ENCODE results near the gene ITGB4. TPM values are rescaled to one million over a fixed set of nuclear protein-coding genes. Genes with fewer than 3 reads are reported as not detected.

The ITGB4 gene
- total and polyA plus RNA-seq, 2 of the 13 experiments (the other 11 are each of a cell fraction or from before 2014, with no cell fraction given): 6.9 to 14.5 TPM

DNA sequence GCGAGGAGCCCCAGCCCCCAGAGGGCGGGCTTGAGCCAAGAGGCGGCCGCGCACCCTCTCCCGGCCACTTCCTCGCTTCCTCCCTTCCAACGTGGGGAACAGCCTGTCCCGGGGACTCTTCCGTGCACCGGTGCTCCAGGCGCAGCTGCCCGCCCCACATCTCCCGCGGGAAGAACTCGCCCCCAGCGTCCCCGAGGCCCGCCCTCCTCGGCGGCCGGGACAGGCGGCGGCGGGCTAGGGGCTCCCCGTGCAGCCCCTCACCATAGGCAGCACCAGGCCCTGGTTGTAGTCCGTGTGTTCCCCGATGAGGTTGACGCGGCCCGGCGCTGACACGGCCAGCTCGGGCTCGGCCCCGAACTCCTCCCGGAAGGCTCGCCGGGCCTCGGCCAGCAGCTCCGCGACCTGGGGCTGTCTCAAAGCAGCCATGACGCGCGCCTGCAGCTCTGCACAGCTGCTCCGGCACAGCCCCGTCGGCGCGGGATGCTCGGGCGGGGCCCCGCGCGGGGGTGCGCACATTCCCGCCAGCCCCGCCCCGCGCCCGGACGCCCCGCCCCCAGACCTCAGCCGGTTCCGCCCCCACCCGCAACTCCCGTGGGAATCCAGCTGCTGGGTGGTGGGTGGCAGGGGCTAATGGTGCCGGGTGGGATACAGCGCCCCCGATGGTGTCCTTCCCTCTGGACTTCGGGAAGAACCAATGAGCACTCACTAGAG, 43.6 kb downstream of the ITGB4 start, which contains the start of gene GALK1 (continued):
- TF ChIP-seq, protein P1, sequence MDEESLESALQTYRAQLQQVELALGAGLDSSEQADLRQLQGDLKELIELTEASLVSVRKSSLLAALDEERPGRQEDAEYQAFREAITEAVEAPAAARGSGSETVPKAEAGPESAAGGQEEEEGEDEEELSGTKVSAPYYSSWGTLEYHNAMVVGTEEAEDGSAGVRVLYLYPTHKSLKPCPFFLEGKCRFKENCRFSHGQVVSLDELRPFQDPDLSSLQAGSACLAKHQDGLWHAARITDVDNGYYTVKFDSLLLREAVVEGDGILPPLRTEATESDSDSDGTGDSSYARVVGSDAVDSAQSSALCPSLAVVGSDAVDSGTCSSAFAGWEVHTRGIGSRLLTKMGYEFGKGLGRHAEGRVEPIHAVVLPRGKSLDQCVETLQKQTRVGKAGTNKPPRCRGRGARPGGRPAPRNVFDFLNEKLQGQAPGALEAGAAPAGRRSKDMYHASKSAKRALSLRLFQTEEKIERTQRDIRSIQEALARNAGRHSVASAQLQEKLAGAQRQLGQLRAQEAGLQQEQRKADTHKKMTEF (CRISPR knock-in tag; IDR thresholded peaks at IDR 0.05): peak; percentile 3; the same call in 1 of the 2 replicates
- TF ChIP-seq FOXA3 (CRISPR knock-in tag; IDR thresholded peaks at IDR 0.05) (no peak; the same call in 1 of the 2 replicates), SRY (CRISPR knock-in tag; IDR thresholded peaks at IDR 0.05) (peak; percentile 93; the same call in 1 of the 2 replicates), KDM1A (CRISPR knock-in tag; IDR thresholded peaks at IDR 0.05) (0 out of 2 replicates have a peak, but pooled peaks have one; percentile 19), HOXA9 (CRISPR knock-in tag; IDR thresholded peaks at IDR 0.05; ENCODE audit: borderline replicate concordance) (no peak; the same call in 1 of the 2 replicates), WIZ (CRISPR knock-in tag; IDR thresholded peaks at IDR 0.05) (peak; percentile 57; the same call in 1 of the 2 replicates), ISL2 (CRISPR knock-in tag; IDR thresholded peaks at IDR 0.05) (0 out of 2 replicates have a peak, but pooled peaks have one; percentile 14), ZNF556 (CRISPR knock-in tag; IDR thresholded peaks at IDR 0.05; ENCODE audit: borderline replicate concordance) (0 out of 2 replicates have a peak, but pooled peaks have one; percentile 12), ZFP36L2 (CRISPR knock-in tag; IDR thresholded peaks at IDR 0.05) (no peak), ZFAT (CRISPR knock-in tag; conservative IDR thresholded peaks at IDR 0.05) (no peak), GABPB1 (CRISPR knock-in tag; IDR thresholded peaks at IDR 0.05) (peak; percentile 60; the same call in 1 of the 2 replicates), ZNF776 (CRISPR knock-in tag; IDR thresholded peaks at IDR 0.05) (peak; percentile 41; the same call in 1 of the 2 replicates), ZNF224 (CRISPR knock-in tag; IDR thresholded peaks at IDR 0.05) (0 out of 2 replicates have a peak, but pooled peaks have one; percentile 57), ADNP (CRISPR knock-in tag; IDR thresholded peaks at IDR 0.05) (peak; percentile 48; the same call in 1 of the 2 replicates)
- TF ChIP-seq, protein P2, sequence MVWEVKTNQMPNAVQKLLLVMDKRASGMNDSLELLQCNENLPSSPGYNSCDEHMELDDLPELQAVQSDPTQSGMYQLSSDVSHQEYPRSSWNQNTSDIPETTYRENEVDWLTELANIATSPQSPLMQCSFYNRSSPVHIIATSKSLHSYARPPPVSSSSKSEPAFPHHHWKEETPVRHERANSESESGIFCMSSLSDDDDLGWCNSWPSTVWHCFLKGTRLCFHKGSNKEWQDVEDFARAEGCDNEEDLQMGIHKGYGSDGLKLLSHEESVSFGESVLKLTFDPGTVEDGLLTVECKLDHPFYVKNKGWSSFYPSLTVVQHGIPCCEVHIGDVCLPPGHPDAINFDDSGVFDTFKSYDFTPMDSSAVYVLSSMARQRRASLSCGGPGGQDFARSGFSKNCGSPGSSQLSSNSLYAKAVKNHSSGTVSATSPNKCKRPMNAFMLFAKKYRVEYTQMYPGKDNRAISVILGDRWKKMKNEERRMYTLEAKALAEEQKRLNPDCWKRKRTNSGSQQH (CRISPR knock-in tag; IDR thresholded peaks at IDR 0.05; ENCODE audit: low read depth): no peak
- TF ChIP-seq, protein P3, sequence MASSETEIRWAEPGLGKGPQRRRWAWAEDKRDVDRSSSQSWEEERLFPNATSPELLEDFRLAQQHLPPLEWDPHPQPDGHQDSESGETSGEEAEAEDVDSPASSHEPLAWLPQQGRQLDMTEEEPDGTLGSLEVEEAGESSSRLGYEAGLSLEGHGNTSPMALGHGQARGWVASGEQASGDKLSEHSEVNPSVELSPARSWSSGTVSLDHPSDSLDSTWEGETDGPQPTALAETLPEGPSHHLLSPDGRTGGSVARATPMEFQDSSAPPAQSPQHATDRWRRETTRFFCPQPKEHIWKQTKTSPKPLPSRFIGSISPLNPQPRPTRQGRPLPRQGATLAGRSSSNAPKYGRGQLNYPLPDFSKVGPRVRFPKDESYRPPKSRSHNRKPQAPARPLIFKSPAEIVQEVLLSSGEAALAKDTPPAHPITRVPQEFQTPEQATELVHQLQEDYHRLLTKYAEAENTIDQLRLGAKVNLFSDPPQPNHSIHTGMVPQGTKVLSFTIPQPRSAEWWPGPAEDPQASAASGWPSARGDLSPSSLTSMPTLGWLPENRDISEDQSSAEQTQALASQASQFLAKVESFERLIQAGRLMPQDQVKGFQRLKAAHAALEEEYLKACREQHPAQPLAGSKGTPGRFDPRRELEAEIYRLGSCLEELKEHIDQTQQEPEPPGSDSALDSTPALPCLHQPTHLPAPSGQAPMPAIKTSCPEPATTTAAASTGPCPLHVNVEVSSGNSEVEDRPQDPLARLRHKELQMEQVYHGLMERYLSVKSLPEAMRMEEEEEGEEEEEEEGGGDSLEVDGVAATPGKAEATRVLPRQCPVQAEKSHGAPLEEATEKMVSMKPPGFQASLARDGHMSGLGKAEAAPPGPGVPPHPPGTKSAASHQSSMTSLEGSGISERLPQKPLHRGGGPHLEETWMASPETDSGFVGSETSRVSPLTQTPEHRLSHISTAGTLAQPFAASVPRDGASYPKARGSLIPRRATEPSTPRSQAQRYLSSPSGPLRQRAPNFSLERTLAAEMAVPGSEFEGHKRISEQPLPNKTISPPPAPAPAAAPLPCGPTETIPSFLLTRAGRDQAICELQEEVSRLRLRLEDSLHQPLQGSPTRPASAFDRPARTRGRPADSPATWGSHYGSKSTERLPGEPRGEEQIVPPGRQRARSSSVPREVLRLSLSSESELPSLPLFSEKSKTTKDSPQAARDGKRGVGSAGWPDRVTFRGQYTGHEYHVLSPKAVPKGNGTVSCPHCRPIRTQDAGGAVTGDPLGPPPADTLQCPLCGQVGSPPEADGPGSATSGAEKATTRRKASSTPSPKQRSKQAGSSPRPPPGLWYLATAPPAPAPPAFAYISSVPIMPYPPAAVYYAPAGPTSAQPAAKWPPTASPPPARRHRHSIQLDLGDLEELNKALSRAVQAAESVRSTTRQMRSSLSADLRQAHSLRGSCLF (CRISPR knock-in tag; IDR thresholded peaks at IDR 0.05; ENCODE audit: borderline replicate concordance): peak; percentile 50; the same call in 1 of the 2 replicates
- TF ChIP-seq, protein P4, sequence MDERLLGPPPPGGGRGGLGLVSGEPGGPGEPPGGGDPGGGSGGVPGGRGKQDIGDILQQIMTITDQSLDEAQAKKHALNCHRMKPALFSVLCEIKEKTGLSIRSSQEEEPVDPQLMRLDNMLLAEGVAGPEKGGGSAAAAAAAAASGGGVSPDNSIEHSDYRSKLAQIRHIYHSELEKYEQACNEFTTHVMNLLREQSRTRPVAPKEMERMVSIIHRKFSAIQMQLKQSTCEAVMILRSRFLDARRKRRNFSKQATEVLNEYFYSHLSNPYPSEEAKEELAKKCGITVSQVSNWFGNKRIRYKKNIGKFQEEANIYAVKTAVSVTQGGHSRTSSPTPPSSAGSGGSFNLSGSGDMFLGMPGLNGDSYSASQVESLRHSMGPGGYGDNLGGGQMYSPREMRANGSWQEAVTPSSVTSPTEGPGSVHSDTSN (CRISPR knock-in tag; IDR thresholded peaks at IDR 0.05): no peak
- TF ChIP-seq, protein P5, sequence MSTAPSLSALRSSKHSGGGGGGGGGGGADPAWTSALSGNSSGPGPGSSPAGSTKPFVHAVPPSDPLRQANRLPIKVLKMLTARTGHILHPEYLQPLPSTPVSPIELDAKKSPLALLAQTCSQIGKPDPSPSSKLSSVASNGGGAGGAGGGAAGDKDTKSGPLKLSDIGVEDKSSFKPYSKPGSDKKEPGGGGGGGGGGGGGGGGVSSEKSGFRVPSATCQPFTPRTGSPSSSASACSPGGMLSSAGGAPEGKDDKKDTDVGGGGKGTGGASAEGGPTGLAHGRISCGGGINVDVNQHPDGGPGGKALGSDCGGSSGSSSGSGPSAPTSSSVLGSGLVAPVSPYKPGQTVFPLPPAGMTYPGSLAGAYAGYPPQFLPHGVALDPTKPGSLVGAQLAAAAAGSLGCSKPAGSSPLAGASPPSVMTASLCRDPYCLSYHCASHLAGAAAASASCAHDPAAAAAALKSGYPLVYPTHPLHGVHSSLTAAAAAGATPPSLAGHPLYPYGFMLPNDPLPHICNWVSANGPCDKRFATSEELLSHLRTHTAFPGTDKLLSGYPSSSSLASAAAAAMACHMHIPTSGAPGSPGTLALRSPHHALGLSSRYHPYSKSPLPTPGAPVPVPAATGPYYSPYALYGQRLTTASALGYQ (CRISPR knock-in tag; IDR thresholded peaks at IDR 0.05): 0 out of 2 replicates have a peak, but pooled peaks have one; percentile 21
